Activated CD4-positive, alpha-beta memory T cell treated with anti-CD3 and anti-CD28 coated beads for 36 hours (primary cell): ENCODE measurements around the gene ABCC8. TPM values are rescaled to one million over a fixed set of nuclear protein-coding genes. Genes with fewer than 3 reads are reported as not detected.

Source experiments
- CTCF ChIA-PET: fragments of 350-600 bp; sonication (Branson Sonifier 250); formaldehyde crosslinking; loops from one replicate; lab custom pipeline; 2021; ENCODE audit warnings: antibody characterized with exemption, inconsistent platforms; lab: Charles Lee
- POLR2A ChIA-PET: fragments of 350-600 bp; sonication (Branson Sonifier 250); formaldehyde crosslinking; loops from one replicate; lab custom pipeline; 2021; ENCODE audit warnings: antibody characterized with exemption; lab: Charles Lee
- DNase-seq: peaks from one replicate; pipeline ENCODE4 v3.0.0-alpha.2; 2020
- H3K27ac Mint-ChIP-seq: one replicate; pipeline ENCODE4 v1.8.0; 2021; ENCODE audit warnings: mixed read lengths
- H3K27me3 Mint-ChIP-seq: one replicate; pipeline ENCODE4 v1.8.0; 2021; ENCODE audit warnings: mixed read lengths
- H3K36me3 Mint-ChIP-seq: one replicate; pipeline ENCODE4 v1.8.0; 2021; ENCODE audit warnings: mixed read lengths
- H3K4me1 Mint-ChIP-seq: one replicate; pipeline ENCODE4 v1.8.0; 2021; ENCODE audit warnings: low read depth, mixed read lengths
- H3K4me3 Mint-ChIP-seq: one replicate; pipeline ENCODE4 v1.8.0; 2021; ENCODE audit warnings: mild to moderate bottlenecking, mixed read lengths
- H3K9me3 Mint-ChIP-seq: one replicate; pipeline ENCODE4 v1.8.0; 2021; ENCODE audit warnings: mixed read lengths
- intact Hi-C: fragments of 100-400 bp; cut with micrococcal nuclease; formaldehyde crosslinking; loops from one replicate; pipeline ENCODE4 v1.15.1; 2023
- total RNA-seq, 2 experiments: library from RNA; stranded (reverse); gene quantifications; one replicate each; pipeline ENCODE4 v1.2.3, GENCODE V29; 2021

The ABCC8 gene
- total RNA-seq, 2 experiments from 2014 or later = not detected

- Mint-ChIP-seq H3K4me1 (peaks cover 2% of the 10 kb centered on the region), H3K4me3 (no peak overlapping the region), H3K36me3 (no peaks in the 10 kb centered on the region), H3K9me3 (no peaks in the 10 kb centered on the region), H3K27me3 (peaks cover 55% of the 10 kb centered on the region), H3K27ac (no peak overlapping the region)
- DNase-seq = no peak
- POLR2A ChIA-PET = no interaction called here
- CTCF ChIA-PET = interaction anchor here (2.3 kb wide), 1 partner anchor 34 kb away, joined by 5 read pairs; no protein-coding TSS in a partner anchor
- intact Hi-C loops = no loop called here
These were observed 58.1 kb downstream of the ABCC8 start for GRCh38 chr11:17418444-17419081.

GRCh38 chr11:17416492-17416891, 60.2 kb downstream of the ABCC8 start:
- no peak overlapping the region for H3K4me3 Mint-ChIP-seq
- H3K36me3 Mint-ChIP-seq = no peaks in the 10 kb centered on the region
- H3K9me3 Mint-ChIP-seq = no peaks in the 10 kb centered on the region
- DNase-seq = no peak
- intact Hi-C loops = no loop called here
- POLR2A ChIA-PET = no interaction called here
- peaks cover 2% of the 10 kb centered on the region for H3K4me1 Mint-ChIP-seq
- CTCF ChIA-PET = no interaction called here
- peaks cover 43% of the 10 kb centered on the region for H3K27me3 Mint-ChIP-seq
- H3K27ac Mint-ChIP-seq = no peak overlapping the region

GRCh38 chr11:17415523-17416104, 61.0 kb downstream of the ABCC8 start:
- intact Hi-C loops = no loop called here
- ChIA-PET CTCF (no interaction called here), POLR2A (no interaction called here)
- Mint-ChIP-seq H3K4me3 (no peak overlapping the region), H3K27me3 (peaks cover 40% of the 10 kb centered on the region), H3K4me1 (peaks cover 2% of the 10 kb centered on the region), H3K36me3 (no peaks in the 10 kb centered on the region), H3K9me3 (no peaks in the 10 kb centered on the region), H3K27ac (no peak overlapping the region)
- DNase-seq = no peak

- no peak overlapping the region for H3K4me3 Mint-ChIP-seq
- POLR2A ChIA-PET = no interaction called here
- H3K36me3 Mint-ChIP-seq = no peaks in the 10 kb centered on the region
- peaks cover 38% of the 10 kb centered on the region for H3K27me3 Mint-ChIP-seq
- peaks cover 2% of the 10 kb centered on the region for H3K4me1 Mint-ChIP-seq
- CTCF ChIA-PET = no interaction called here
- no peaks in the 10 kb centered on the region for H3K9me3 Mint-ChIP-seq
- no peak overlapping the region for H3K27ac Mint-ChIP-seq
- intact Hi-C loops = no loop called here
- no peak for DNase-seq
These were observed 61.7 kb downstream of the ABCC8 start for GRCh38 chr11:17414992-17415391.

- Mint-ChIP-seq H3K9me3 (no peaks in the 10 kb centered on the region), H3K4me3 (no peak overlapping the region), H3K4me1 (peaks cover 2% of the 10 kb centered on the region), H3K27ac (no peak overlapping the region), H3K27me3 (peaks cover 32% of the 10 kb centered on the region), H3K36me3 (no peaks in the 10 kb centered on the region)
- intact Hi-C loops = no loop called here
- no peak for DNase-seq
- POLR2A ChIA-PET = no interaction called here
- CTCF ChIA-PET = no interaction called here
These were observed 62.3 kb downstream of the ABCC8 start for GRCh38 chr11:17414317-17414737.

GRCh38 chr11:17413414-17414316, 63.0 kb downstream of the ABCC8 start:
- Mint-ChIP-seq H3K4me3 (no peak overlapping the region), H3K4me1 (peaks cover 2% of the 10 kb centered on the region), H3K27me3 (peaks cover 29% of the 10 kb centered on the region), H3K9me3 (no peaks in the 10 kb centered on the region), H3K27ac (no peak overlapping the region), H3K36me3 (no peaks in the 10 kb centered on the region)
- ChIA-PET CTCF (no interaction called here), POLR2A (no interaction called here)
- DNase-seq = no peak
- intact Hi-C loops = no loop called here

- ChIA-PET CTCF (no interaction called here), POLR2A (no interaction called here)
- no peaks in the 10 kb centered on the region for H3K9me3 Mint-ChIP-seq
- H3K4me3 Mint-ChIP-seq = no peak overlapping the region
- intact Hi-C loops = no loop called here
- peaks cover 2% of the 10 kb centered on the region for H3K4me1 Mint-ChIP-seq
- H3K36me3 Mint-ChIP-seq = no peaks in the 10 kb centered on the region
- H3K27ac Mint-ChIP-seq = no peak overlapping the region
- peaks cover 20% of the 10 kb centered on the region for H3K27me3 Mint-ChIP-seq
- no peak for DNase-seq
These were observed 64.0 kb downstream of the ABCC8 start for GRCh38 chr11:17412488-17413180.

GRCh38 chr11:17411418-17411817, 65.2 kb downstream of the ABCC8 start:
- H3K27me3 Mint-ChIP-seq = peaks cover 12% of the 10 kb centered on the region
- intact Hi-C loops = no loop called here
- H3K4me1 Mint-ChIP-seq = peaks cover 2% of the 10 kb centered on the region
- H3K9me3 Mint-ChIP-seq = no peaks in the 10 kb centered on the region
- ChIA-PET POLR2A (no interaction called here), CTCF (interaction anchor here (1.0 kb wide), 1 partner anchor 27 kb away, joined by 3 read pairs; no protein-coding TSS in a partner anchor)
- DNase-seq = no peak
- H3K27ac Mint-ChIP-seq = no peak overlapping the region
- no peaks in the 10 kb centered on the region for H3K36me3 Mint-ChIP-seq
- H3K4me3 Mint-ChIP-seq = no peak overlapping the region

- H3K27me3 Mint-ChIP-seq = peaks cover 9% of the 10 kb centered on the region
- peaks cover 2% of the 10 kb centered on the region for H3K4me1 Mint-ChIP-seq
- no peaks in the 10 kb centered on the region for H3K36me3 Mint-ChIP-seq
- ChIA-PET POLR2A (no interaction called here), CTCF (interaction anchor here (1.0 kb wide), 1 partner anchor 27 kb away, joined by 3 read pairs; no protein-coding TSS in a partner anchor)
- DNase-seq = no peak
- H3K4me3 Mint-ChIP-seq = no peak overlapping the region
- no peaks in the 10 kb centered on the region for H3K9me3 Mint-ChIP-seq
- intact Hi-C loops = no loop called here
- H3K27ac Mint-ChIP-seq = no peak overlapping the region
These were observed 65.9 kb downstream of the ABCC8 start for GRCh38 chr11:17410606-17411379.

GRCh38 chr11:17408641-17409040, 68.0 kb downstream of the ABCC8 start:
- Mint-ChIP-seq H3K9me3 (no peaks in the 10 kb centered on the region), H3K4me3 (no peak overlapping the region), H3K27me3 (peaks cover 4% of the 10 kb centered on the region), H3K4me1 (no peaks in the 10 kb centered on the region), H3K36me3 (no peaks in the 10 kb centered on the region), H3K27ac (no peak overlapping the region)
- CTCF ChIA-PET = interaction anchor here (1.4 kb wide), 1 partner anchor 25 kb away, joined by 3 read pairs; no protein-coding TSS in a partner anchor
- intact Hi-C loops = no loop called here
- POLR2A ChIA-PET = interaction anchor here (0.6 kb wide), 1 partner anchor 149 kb away, joined by 3 read pairs; no protein-coding TSS in a partner anchor
- no peak for DNase-seq

GRCh38 chr11:17408026-17408425, 68.6 kb downstream of the ABCC8 start:
- no peak for DNase-seq
- Mint-ChIP-seq H3K27ac (no peak overlapping the region), H3K4me1 (no peaks in the 10 kb centered on the region), H3K27me3 (no peaks in the 10 kb centered on the region), H3K36me3 (no peaks in the 10 kb centered on the region), H3K4me3 (no peak overlapping the region), H3K9me3 (no peaks in the 10 kb centered on the region)
- POLR2A ChIA-PET = no interaction called here
- CTCF ChIA-PET = interaction anchor here (1.4 kb wide), 1 partner anchor 24 kb away, joined by 3 read pairs; no protein-coding TSS in a partner anchor
- intact Hi-C loops = no loop called here
